ENCODE results near the gene TOX2. TPM values are rescaled to one million over a fixed set of nuclear protein-coding genes. Genes with fewer than 3 reads are reported as not detected.

TOX2 gene
- total RNA-seq, 1 donor from 2014 or later: not detected

DNA sequence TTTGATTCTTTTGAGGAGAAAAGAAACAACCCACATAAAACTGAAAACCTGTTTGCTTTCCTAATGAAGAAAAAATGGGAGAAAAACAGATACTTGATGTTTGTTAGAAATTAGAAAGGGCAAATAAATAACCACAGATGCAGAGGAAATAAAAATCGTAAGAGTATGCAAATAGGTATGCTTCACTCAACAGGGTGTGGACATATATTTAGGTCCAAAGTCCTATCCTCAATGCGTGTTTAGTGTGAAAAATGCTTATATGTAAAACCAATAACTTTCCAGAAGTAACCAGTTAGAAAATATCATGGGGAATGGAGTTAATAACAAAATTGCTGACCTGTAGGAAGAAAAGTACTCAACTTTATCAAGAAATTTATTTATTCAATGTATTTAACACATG is 135.7 kb downstream of the TOX2 start:
- H3K27me3 ChIP-seq (ENCODE audit: control insufficient read depth, insufficient read depth, low read length): no peaks in the 10 kb centered on the region
- TF ChIP-seq CTCF (IDR thresholded peaks at IDR 0.05; ENCODE audit: insufficient read depth, low read length, severe bottlenecking): no peak
- no peak overlapping the region for H3K4me3 ChIP-seq (ENCODE audit: low read depth, low read length)
- no peak for DNase-seq (ENCODE audit: low read depth)
- H3K36me3 ChIP-seq (ENCODE audit: control insufficient read depth, insufficient read depth, low read length): no peaks in the 10 kb centered on the region
- FAIRE-seq: no peak

- FAIRE-seq: no peak
These were observed 136.4 kb downstream of the TOX2 start for GRCh38 chr20:44050925-44051660.

DNA sequence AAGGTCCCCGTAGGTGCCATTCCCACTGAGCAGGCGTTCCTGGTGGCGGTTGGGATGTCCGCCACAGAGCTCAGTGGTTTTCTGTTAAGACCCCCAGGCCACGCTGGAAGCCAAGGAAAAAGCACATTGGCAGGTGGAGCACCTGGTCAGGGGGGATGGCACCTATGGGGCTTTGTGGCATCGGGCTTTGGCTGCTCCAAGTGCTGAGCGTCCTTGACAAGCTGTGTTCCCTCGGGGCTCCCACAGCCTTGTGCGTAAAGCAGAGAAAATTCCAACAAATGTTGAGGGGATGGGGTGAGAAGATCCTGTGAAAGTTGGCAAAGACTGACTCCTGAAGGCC is 137.0 kb downstream of the TOX2 start:
- Histone ChIP-seq H3K4me3 (ENCODE audit: low read depth, low read length) (no peak overlapping the region), H3K27me3 (ENCODE audit: control insufficient read depth, insufficient read depth, low read length) (peaks cover 2% of the 10 kb centered on the region), H3K36me3 (ENCODE audit: control insufficient read depth, insufficient read depth, low read length) (no peaks in the 10 kb centered on the region)
- FAIRE-seq (no peak), DNase-seq (ENCODE audit: low read depth) (no peak)
- TF ChIP-seq CTCF (IDR thresholded peaks at IDR 0.05; ENCODE audit: insufficient read depth, low read length, severe bottlenecking): no peak

More at GRCh38 chr20:44050925-44051660, 136.4 kb downstream of the TOX2 start:
- no peak for DNase-seq (ENCODE audit: low read depth)
- H3K4me3 ChIP-seq (ENCODE audit: low read depth, low read length): no peak overlapping the region
- TF ChIP-seq CTCF (IDR thresholded peaks at IDR 0.05; ENCODE audit: insufficient read depth, low read length, severe bottlenecking): no peak
- H3K27me3 ChIP-seq (ENCODE audit: control insufficient read depth, insufficient read depth, low read length): no peaks in the 10 kb centered on the region
- no peaks in the 10 kb centered on the region for H3K36me3 ChIP-seq (ENCODE audit: control insufficient read depth, insufficient read depth, low read length)

- DNase-seq (ENCODE audit: low read depth): no peak
- Histone ChIP-seq H3K36me3 (ENCODE audit: control insufficient read depth, insufficient read depth, low read length) (no peaks in the 10 kb centered on the region), H3K4me3 (ENCODE audit: low read depth, low read length) (no peak overlapping the region), H3K27me3 (ENCODE audit: control insufficient read depth, insufficient read depth, low read length) (peaks cover 2% of the 10 kb centered on the region)
- no peak for TF ChIP-seq CTCF (IDR thresholded peaks at IDR 0.05; ENCODE audit: insufficient read depth, low read length, severe bottlenecking)
- no peak for FAIRE-seq
These were observed 137.5 kb downstream of the TOX2 start for GRCh38 chr20:44052166-44052565.

DNA sequence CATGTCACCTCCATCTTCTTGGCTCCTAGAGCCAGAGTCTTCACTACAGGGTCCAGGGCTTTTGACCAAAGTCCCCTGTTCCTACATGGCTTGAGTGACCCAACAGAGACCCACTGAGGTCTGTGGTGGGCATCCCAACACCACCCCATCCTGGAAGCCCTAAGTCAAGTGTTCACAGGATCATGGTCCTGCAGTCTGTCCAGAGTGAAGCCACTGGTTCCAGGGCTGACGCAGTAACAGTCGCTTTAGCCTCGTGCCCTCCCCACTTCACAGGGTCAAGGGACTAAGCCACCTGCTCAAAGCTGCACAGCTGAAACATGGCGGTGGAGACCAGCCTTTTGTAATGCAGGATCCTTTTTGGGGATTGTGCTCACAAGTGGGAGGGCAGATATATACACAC is 138.4 kb downstream of the TOX2 start:
- Histone ChIP-seq H3K36me3 (ENCODE audit: control insufficient read depth, insufficient read depth, low read length) (no peaks in the 10 kb centered on the region), H3K27me3 (ENCODE audit: control insufficient read depth, insufficient read depth, low read length) (peaks cover 4% of the 10 kb centered on the region), H3K4me3 (ENCODE audit: low read depth, low read length) (no peak overlapping the region)
- DNase-seq (ENCODE audit: low read depth): no peak
- no peak for TF ChIP-seq CTCF (IDR thresholded peaks at IDR 0.05; ENCODE audit: insufficient read depth, low read length, severe bottlenecking)
- FAIRE-seq: no peak

DNA sequence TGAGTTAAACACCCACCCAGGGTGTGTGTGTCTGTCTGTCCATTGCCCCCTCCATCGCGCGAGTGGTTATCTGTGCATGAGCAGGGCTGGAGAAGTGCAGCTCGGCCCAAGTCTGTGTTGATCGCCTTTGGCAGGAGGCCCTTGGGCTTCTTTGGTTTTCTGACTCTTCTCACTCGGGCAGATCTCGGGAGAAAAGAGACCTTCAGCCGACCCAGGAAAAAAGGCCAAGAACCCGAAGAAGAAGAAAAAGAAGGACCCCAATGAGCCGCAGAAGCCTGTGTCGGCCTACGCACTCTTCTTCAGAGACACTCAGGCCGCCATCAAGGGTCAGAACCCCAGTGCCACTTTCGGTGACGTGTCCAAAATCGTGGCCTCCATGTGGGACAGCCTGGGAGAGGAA is 139.5 kb downstream of the TOX2 start:
- DNase-seq (ENCODE audit: low read depth): no peak
- no peak for FAIRE-seq
- Histone ChIP-seq H3K4me3 (ENCODE audit: low read depth, low read length) (no peak overlapping the region), H3K27me3 (ENCODE audit: control insufficient read depth, insufficient read depth, low read length) (peaks cover 4% of the 10 kb centered on the region), H3K36me3 (ENCODE audit: control insufficient read depth, insufficient read depth, low read length) (no peaks in the 10 kb centered on the region)
- TF ChIP-seq CTCF (IDR thresholded peaks at IDR 0.05; ENCODE audit: insufficient read depth, low read length, severe bottlenecking): no peak

Data from bronchial epithelial cell (primary cell).